Activated B cell treated with CpG ODN at 0.5 μM for 24 hours (primary cell): ENCODE data around the gene CFAP100. TPM values are rescaled to one million over a fixed set of nuclear protein-coding genes. Genes with fewer than 3 reads are reported as not detected.

Experiments
- ATAC-seq: fragments of 200-7000 bp; cut with Tn5 transposase; one replicate; pipeline ENCODE4 v1.10.0; 2021; ENCODE audit warnings: low read depth, mild to moderate bottlenecking, moderate library complexity
- CTCF ChIA-PET: fragments of 350-600 bp; sonication (Branson Sonifier 250); formaldehyde crosslinking; loops from one replicate; lab custom pipeline; 2021; ENCODE audit warnings: antibody characterized with exemption; lab: Charles Lee
- POLR2A ChIA-PET: fragments of 350-600 bp; sonication (Branson Sonifier 250); formaldehyde crosslinking; loops from one replicate; lab custom pipeline; 2021; ENCODE audit warnings: antibody characterized with exemption; lab: Charles Lee
- DNase-seq: peaks from one replicate; pipeline ENCODE4 v3.0.0; 2022
- H3K27ac Mint-ChIP-seq: one replicate; pipeline ENCODE4 v1.8.0; 2020; ENCODE audit warnings: mixed read lengths
- H3K27me3 Mint-ChIP-seq: one replicate; pipeline ENCODE4 v1.8.0; 2021; ENCODE audit warnings: mixed read lengths
- H3K36me3 Mint-ChIP-seq: one replicate; pipeline ENCODE4 v1.8.0; 2021; ENCODE audit warnings: low read depth, mixed read lengths
- H3K4me1 Mint-ChIP-seq: one replicate; pipeline ENCODE4 v1.8.0; 2021; ENCODE audit warnings: mixed read lengths
- H3K4me3 Mint-ChIP-seq: one replicate; pipeline ENCODE4 v1.8.0; 2020; ENCODE audit warnings: mild to moderate bottlenecking, mixed read lengths
- H3K9me3 Mint-ChIP-seq: one replicate; pipeline ENCODE4 v1.8.0; 2020; ENCODE audit warnings: mixed read lengths
- CTCF ChIP-seq: fragments of 200-600 bp; IDR thresholded peaks from one replicate; pipeline ENCODE4 v1.8.0; 2022; ENCODE audit warnings: antibody characterized with exemption, mild to moderate bottlenecking
- intact Hi-C: fragments of 100-400 bp; cut with micrococcal nuclease; formaldehyde crosslinking; loops from one replicate; pipeline ENCODE4 v1.15.1; 2024
- total RNA-seq: library from RNA; stranded (reverse); gene quantifications from 2 replicates; pipeline ENCODE4 v1.2.3, GENCODE V29; 2022

Gene CFAP100
- total RNA-seq, 1 donor from 2014 or later: not detected

- H3K4me3 Mint-ChIP-seq: no peak overlapping the region
- no peaks in the 10 kb centered on the region for H3K9me3 Mint-ChIP-seq
- no peak for TF ChIP-seq CTCF
- H3K27me3 Mint-ChIP-seq: peaks cover 35% of the 10 kb centered on the region
- DNase-seq (no peak), ATAC-seq (no peak)
- ChIA-PET POLR2A (no interaction called here), CTCF (no interaction called here)
- H3K36me3 Mint-ChIP-seq: peaks cover 1% of the 10 kb centered on the region
- peaks cover 16% of the 10 kb centered on the region for H3K4me1 Mint-ChIP-seq
- H3K27ac Mint-ChIP-seq: no peak overlapping the region
- intact Hi-C loops: no loop called here
Measured at GRCh38 chr3:126360046-126360713, 34.5 kb upstream of the CFAP100 start.

GRCh38 chr3:126360714-126361060 is 34.0 kb upstream of the CFAP100 start:
- ATAC-seq (no peak), DNase-seq (no peak)
- intact Hi-C loops: no loop called here
- H3K27ac Mint-ChIP-seq: no peak overlapping the region
- H3K36me3 Mint-ChIP-seq: peaks cover 1% of the 10 kb centered on the region
- H3K27me3 Mint-ChIP-seq: peaks cover 32% of the 10 kb centered on the region
- no peaks in the 10 kb centered on the region for H3K9me3 Mint-ChIP-seq
- TF ChIP-seq CTCF: no peak
- H3K4me1 Mint-ChIP-seq: peaks cover 14% of the 10 kb centered on the region
- H3K4me3 Mint-ChIP-seq: no peak overlapping the region
- ChIA-PET POLR2A (no interaction called here), CTCF (no interaction called here)

GRCh38 chr3:126361211-126361610 is 33.5 kb upstream of the CFAP100 start:
- H3K36me3 Mint-ChIP-seq: peaks cover 1% of the 10 kb centered on the region
- POLR2A ChIA-PET: no interaction called here
- peaks cover 12% of the 10 kb centered on the region for H3K4me1 Mint-ChIP-seq
- no peak overlapping the region for H3K27ac Mint-ChIP-seq
- intact Hi-C loops: no loop called here
- H3K4me3 Mint-ChIP-seq: no peak overlapping the region
- CTCF ChIA-PET: no interaction called here
- peaks cover 30% of the 10 kb centered on the region for H3K27me3 Mint-ChIP-seq
- TF ChIP-seq CTCF: no peak
- no peak for ATAC-seq
- no peaks in the 10 kb centered on the region for H3K9me3 Mint-ChIP-seq
- DNase-seq: no peak

- peaks cover 23% of the 10 kb centered on the region for H3K27me3 Mint-ChIP-seq
- H3K9me3 Mint-ChIP-seq: no peaks in the 10 kb centered on the region
- ATAC-seq (no peak), DNase-seq (no peak)
- CTCF ChIA-PET: no interaction called here
- intact Hi-C loops: no loop called here
- H3K36me3 Mint-ChIP-seq: no peaks in the 10 kb centered on the region
- H3K4me1 Mint-ChIP-seq: no peaks in the 10 kb centered on the region
- POLR2A ChIA-PET: no interaction called here
- TF ChIP-seq CTCF: no peak
- H3K4me3 Mint-ChIP-seq: no peak overlapping the region
- no peak overlapping the region for H3K27ac Mint-ChIP-seq
Measured at GRCh38 chr3:126364130-126364695, 30.5 kb upstream of the CFAP100 start.

- no peaks in the 10 kb centered on the region for H3K9me3 Mint-ChIP-seq
- H3K4me1 Mint-ChIP-seq: no peaks in the 10 kb centered on the region
- no peak for TF ChIP-seq CTCF
- no peak overlapping the region for H3K27ac Mint-ChIP-seq
- ATAC-seq: no peak
- intact Hi-C loops: no loop called here
- H3K4me3 Mint-ChIP-seq: no peak overlapping the region
- CTCF ChIA-PET: no interaction called here
- DNase-seq: no peak
- POLR2A ChIA-PET: no interaction called here
- H3K27me3 Mint-ChIP-seq: peaks cover 19% of the 10 kb centered on the region
- no peaks in the 10 kb centered on the region for H3K36me3 Mint-ChIP-seq
Measured at GRCh38 chr3:126364731-126365301, 29.9 kb upstream of the CFAP100 start.
